AG09319 (cell line): Measurements from ENCODE around the gene ZNF674.

Source experiments
- DNase-seq: peaks from one replicate; pipeline ENCODE4 v3.0.0-alpha.2; 2010; ENCODE audit warnings: low read depth; ENCODE audit errors: extremely low read depth
- TF ChIP-seq, protein P1 (sequence below): IDR thresholded peaks from 2 replicates; pipeline ENCODE4 v1.5.1; 2011; ENCODE audit warnings: low read depth, mild to moderate bottlenecking, inconsistent platforms, low read length, moderate library complexity

Gene ZNF674

DNA sequence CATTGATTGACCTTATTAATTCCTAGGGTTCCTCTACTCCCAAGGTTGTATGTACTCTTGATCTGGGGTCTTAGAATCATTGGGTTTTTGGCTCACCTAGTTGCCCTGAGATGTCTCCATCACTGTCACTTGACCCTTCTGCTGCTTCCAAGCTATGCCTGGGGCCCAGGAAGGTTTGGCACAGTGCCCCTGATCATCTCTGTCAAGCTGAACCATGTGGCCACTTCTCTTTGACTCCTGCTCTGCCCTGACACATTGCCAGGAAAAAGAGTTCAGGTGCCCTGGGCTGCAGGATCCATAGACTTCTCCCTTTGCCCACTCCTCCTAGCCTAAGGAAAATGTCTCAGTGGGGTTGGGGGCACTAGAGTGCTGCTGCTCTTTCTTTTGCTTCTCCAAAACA is 24.4 kb upstream of the ZNF674 start:
- DNase-seq: no peak
- TF ChIP-seq, protein P1, sequence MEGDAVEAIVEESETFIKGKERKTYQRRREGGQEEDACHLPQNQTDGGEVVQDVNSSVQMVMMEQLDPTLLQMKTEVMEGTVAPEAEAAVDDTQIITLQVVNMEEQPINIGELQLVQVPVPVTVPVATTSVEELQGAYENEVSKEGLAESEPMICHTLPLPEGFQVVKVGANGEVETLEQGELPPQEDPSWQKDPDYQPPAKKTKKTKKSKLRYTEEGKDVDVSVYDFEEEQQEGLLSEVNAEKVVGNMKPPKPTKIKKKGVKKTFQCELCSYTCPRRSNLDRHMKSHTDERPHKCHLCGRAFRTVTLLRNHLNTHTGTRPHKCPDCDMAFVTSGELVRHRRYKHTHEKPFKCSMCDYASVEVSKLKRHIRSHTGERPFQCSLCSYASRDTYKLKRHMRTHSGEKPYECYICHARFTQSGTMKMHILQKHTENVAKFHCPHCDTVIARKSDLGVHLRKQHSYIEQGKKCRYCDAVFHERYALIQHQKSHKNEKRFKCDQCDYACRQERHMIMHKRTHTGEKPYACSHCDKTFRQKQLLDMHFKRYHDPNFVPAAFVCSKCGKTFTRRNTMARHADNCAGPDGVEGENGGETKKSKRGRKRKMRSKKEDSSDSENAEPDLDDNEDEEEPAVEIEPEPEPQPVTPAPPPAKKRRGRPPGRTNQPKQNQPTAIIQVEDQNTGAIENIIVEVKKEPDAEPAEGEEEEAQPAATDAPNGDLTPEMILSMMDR: no peak

DNA sequence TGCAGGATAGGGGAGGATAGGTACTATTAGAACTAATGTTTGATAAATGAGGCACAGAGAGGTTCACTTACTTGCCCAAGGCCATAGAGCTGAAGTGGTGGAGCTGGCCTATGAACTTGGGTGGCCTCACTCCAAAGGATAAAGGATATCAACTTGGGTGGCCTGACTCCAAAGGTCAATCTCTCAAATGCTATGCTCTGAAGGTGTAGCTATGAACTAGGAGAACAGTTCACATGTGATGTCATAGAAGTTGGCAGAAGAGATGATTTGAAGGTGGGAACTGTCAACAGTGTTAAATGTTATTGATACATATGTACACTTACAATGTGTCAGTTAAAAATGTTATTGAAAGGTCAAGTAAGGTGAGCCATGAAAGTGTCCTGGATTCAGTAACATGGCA is 22.2 kb upstream of the ZNF674 start:
- DNase-seq: no peak
- TF ChIP-seq, protein P1: no peak

DNA sequence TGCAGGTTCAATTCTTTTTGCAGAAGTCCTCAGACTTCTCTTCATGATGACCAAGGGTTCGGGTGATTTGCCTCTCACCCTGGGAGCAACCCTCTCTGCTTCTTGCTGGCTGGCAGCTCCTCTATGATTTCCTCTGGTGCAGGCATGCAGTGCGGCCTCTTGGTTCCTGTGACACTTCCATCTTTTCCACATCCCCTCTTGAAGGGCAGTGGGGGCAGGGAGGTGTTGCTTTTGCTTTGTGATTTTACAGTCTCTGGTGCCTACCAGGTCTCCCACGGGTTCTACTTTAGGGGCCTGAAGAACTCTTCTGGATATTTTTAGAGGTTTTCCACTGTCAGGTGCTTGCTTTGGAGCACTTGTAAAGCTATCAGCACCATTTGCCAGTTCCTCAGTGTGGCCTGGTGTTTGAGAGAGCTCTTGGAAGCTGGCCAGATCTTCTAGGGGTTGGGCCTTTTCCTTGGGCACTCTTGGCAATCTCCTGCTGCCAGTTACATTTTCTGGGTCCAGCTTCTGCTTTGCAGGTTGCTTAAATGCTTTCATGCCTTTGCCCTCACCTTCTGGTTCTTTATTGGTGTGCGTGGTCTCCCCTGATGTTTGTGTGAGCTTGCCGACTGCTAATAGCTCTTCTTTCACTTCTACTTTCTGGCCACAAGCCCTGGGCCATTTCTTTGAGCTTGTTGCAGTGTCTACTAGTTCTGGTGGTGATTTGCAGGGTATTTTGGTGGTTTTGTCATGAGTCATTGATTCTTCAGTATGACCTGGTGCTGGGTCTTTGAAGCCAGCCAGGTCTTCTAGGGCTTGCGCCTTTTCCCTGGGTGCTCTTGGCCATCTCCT is 16.8 kb upstream of the ZNF674 start:
- DNase-seq: no peak
- TF ChIP-seq, protein P1: no peak

DNA sequence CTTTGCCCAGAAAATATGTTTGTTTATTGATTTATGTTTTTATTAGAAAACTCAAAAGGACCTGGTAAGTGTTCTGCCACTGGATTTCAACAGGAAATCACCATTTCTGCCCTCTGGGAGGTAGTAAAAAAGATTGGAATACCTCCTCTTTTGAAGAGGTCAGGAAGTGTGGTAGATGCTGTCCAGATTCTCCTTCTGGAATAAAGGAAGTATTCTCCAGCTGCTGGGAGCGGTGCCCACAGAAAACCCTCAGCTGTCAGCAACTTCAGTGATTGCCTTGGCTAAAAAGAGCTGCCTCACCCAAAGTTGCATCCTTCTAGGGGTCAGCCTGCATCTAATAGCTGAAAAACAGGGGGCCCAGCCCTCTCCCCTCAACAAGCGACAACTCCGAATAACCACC is 13.8 kb upstream of the ZNF674 start:
- TF ChIP-seq, protein P1: no peak
- DNase-seq: no peak

DNA sequence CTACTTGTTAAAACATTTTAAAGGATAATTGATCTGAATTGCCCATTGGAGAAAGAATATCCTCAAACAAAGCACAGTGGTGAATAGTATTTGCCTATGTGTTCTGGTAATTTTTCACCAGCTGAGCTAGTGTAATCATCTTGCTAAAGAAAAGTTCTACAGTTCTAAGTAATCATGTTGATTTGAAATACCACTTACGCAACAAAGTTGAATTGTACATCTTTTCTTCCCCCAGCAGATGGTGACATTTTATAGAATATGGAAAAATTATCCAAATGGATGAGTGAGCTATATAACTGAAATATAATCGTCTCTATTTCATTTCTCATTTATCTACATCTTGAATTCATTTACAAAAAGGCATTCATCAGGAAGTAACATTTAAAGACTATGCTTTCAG is 9.7 kb upstream of the ZNF674 start:
- TF ChIP-seq, protein P1: peak; percentile 22
- no peak for DNase-seq

DNA sequence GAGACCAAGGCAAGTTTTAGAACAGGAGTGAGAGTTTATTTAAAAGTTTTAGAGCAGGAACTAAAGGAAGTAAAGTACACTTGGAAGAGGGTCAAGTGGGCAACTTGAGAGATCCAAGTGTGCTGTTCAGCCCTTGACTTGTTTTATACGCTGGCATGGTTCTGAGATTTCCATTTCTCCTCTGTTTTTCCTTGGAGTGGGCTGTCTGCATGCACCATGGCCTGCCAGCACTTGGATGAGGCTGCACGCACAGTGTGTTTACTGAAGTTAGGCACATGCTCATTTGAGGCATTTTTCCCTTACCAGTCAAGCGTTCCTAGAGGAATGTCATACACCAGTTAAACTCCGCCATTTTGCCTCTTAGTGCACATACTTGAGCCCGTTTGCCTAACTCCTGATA is 8.7 kb upstream of the ZNF674 start:
- TF ChIP-seq, protein P1: no peak

DNA sequence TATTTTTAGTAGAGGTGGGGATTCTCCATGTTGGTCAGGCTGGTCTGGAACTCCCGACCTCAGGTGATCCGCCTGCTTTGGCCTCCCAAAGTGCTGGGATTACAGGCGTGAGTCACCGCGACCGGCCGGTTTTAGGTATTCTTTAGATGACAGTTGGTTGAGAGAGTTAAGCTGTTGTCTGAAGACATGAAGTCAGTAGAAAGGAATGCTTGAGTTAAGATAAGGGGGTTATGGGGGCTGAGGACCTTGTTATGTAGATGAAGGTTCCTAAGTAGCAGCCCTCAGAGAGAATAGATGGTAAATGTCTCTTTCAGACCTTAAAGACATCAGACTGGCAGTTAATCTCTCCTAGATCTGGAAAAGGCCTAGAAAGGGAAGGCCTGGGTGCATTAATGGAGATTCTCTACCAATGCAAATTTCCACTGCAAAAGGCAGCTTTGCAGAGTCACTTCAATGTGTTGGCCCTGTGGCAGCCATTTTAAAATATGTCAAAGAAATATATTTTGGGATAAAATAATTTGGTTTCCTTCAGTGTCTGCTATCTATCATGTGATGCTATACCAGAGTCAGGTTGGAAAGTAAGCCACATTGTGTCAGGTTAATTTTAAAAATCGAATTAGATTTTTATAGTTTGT is 6.4 kb upstream of the ZNF674 start:
- TF ChIP-seq, protein P1: no peak

More for the DNA sequence above, 8.7 kb upstream of the ZNF674 start:
- no peak for DNase-seq

More for the DNA sequence above, 6.4 kb upstream of the ZNF674 start:
- no peak for DNase-seq
